GM18951 (cell line): ENCODE measurements around the gene RASD2.
"Not testable (repeated sequence)": the region's sequence is repeated elsewhere in the genome, so short reads cannot be mapped to it uniquely, and the experiment has no call there.

Experiments
- POLR2A ChIP-seq: IDR thresholded peaks from 4 replicates; pipeline ENCODE4 v1.6.1; 2011; ENCODE audit warnings: mild to moderate bottlenecking; ENCODE audit not compliant: insufficient read length, insufficient read depth; ENCODE audit errors: extremely low read depth
- in situ Hi-C: fragments of 300-500 bp; cut with MboI; formaldehyde crosslinking; loops from one replicate; pipeline ENCODE4 v1.12.0; 2022; ENCODE audit warnings: low sequenced_read_pairs, mixed read lengths, inconsistent platforms; ENCODE audit not compliant: unreplicated experiment

The RASD2 gene

GRCh38 chr22:35540595-35541253, at the start of gene RASD2:
Gene RASD2 (plus strand): TSS chr22:35540831. CDS start chr22:35546810, 5,979 bp downstream.
- no peak for TF ChIP-seq POLR2A
- in situ Hi-C loops = no loop called here

DNA sequence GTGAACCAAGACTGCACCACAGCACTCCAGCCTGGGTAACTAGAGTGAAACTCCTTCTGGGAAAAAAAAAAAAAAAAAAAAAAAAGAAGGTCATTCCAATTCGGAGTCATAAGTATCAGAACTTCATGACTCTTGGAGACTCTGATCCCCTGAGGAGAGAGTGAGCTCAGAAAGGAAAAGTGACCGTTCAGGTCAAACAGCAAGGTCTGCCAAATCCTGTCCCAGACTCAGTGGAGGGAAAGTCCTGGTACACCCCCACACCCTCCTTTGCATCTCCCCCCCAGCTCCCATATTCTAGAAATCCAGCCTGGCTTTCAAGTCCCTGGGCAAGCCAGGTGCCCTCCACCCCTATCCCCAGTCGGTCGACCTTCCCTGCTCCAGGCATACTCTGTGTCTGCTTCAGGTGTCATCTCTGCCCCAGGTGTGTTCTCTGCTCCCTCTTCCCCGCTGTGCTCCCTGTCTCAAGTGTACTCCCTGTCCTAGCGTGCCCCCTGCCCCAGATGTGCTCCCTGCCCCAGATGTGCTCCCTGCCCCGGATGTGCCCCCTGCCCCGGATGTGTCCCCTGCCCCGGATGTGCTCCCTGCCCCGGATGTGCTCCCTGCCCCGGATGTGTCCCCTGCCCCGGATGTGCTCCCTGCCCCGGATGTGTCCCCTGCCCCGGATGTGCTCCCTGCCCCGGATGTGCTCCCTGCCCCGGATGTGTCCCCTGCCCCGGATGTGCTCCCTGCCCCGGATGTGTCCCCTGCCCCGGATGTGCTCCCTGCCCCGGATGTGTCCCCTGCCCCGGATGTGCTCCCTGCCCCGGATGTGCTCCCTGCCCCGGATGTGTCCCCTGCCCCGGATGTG, 49.3 kb upstream of the RASD2 start:
- in situ Hi-C loops = not testable (repeated sequence)

DNA sequence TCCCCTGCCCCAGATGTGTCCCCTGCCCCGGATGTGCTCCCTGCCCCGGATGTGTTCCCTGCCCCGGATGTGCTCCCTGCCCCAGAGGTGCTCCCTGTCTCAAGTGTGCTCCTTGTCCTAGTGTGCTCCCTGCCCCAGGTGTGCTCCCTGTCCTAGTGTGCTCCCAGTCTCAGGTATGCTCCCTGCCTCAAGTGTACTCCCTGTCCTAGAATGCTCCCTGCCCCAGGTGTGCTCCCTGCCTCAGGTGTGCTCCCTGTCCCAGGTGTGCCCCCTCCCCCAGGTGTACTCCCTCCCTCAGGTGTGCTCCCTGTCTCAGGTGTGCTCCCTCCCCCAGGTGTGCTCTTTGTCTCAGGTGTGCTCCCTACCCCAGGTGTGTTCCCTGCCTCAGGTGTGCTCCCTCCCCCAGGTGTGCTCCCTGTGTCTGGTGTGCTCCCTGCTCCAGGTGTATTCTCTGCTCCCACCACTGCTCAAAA, 48.7 kb upstream of the RASD2 start:
- TF ChIP-seq POLR2A = no peak
- in situ Hi-C loops = no loop called here

DNA sequence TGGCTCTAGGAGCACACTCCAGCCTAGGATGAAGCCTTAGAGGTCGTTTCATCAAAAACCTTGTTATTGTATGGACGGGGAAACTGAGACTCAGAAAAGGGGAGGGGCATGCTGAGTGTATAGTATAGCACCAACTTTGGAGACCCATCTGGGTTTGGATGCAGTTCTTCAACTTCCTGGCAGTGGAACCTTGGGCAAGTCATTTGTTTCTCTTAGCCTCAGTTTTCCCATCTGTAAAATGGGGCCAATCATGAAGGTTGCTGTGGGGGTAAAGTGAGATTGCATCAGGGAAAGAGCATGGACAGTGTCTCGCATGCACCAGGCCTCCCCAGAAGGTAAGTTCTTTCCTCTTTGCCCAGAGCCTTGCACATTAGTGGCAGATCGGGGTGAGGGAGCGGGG, 47.6 kb upstream of the RASD2 start:
- no peak for TF ChIP-seq POLR2A
- in situ Hi-C loops = no loop called here

GRCh38 chr22:35495711-35496110, 44.9 kb upstream of the RASD2 start:
- in situ Hi-C loops = not testable (repeated sequence)

GRCh38 chr22:35496768-35497312, 43.8 kb upstream of the RASD2 start:
- TF ChIP-seq POLR2A = no peak
- in situ Hi-C loops = no loop called here

DNA sequence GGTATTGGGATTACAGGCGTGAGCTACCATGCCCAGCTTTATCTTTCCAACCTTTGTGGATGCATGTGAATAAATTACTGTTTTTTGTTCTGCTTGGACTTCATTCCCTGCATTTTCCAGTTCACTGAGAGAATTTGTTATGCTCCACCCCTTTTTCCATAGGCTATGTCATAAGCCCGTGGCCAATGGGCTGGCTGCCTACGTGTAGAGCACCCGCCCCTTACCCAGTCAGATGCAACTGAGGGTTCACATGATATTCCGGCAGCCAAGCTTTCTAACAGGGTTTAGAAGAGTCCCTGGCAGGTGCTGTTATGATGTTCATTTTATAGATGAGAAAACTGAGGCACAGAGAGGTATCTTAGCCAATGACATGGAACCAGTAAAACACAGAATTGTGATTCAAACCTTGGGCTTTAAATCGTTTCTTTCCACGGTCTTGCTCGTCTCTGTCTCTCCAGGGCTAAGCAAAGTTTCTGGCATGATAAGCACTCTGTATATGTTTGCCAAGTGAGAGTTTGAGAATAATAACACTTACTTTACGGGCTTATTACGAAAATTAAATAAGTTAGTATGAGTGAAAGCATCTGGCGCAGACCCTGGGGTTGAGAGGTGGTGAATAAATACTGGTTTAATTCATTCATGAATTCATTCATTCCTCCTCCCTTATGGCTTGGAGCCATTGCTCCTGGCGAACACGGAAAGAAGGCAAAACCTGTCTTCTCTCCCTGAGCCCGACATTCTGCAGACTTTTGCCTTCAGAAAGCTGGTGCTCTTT, 42.4 kb upstream of the RASD2 start:
- in situ Hi-C loops = no loop called here
- no peak for TF ChIP-seq POLR2A

GRCh38 chr22:35502836-35503235, 37.8 kb upstream of the RASD2 start:
- in situ Hi-C loops = no loop called here

DNA sequence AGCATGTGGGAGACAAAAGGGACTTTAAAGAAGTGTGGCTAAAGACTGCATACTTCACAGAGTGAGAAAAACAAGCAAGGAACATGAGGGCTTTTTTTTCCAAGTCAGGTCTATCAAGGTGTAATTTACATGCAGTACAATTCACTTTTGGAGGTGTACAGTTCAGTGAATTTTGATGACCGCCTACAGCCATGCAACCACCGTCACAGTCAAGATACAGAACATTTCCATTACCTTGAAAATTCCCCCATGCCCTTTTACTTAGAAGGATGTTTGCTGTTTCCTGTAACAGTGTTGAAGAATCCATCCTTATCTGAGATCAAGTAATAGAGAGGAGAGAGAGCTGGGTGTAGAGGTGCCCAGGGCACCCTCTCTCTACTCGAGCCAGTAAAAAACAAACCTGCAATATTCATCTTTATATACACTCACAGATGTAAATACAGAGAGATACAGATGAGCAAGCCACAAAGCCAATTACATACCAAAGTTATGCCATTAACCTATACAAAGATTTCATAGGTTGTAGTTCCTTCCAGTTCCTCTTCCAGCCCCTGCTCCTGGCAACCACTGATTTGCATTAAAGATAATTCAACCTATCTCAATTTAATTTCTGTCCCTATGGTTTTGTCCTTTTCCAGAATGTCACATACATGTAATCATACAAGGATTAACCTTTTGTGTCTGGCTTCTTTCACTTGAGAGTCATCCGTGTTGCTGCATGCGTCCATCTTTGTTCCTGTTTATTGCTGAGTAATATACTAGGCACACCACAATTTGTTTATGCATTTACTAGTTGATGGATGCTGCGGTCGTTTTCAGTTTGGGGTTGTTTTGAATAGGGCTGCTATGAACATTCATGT, 35.0 kb upstream of the RASD2 start:
- no peak for TF ChIP-seq POLR2A
- in situ Hi-C loops = no loop called here

More at GRCh38 chr22:35502836-35503235, 37.8 kb upstream of the RASD2 start:
- no peak for TF ChIP-seq POLR2A

GRCh38 chr22:35506259-35506570, 34.4 kb upstream of the RASD2 start:
- no peak for TF ChIP-seq POLR2A

DNA sequence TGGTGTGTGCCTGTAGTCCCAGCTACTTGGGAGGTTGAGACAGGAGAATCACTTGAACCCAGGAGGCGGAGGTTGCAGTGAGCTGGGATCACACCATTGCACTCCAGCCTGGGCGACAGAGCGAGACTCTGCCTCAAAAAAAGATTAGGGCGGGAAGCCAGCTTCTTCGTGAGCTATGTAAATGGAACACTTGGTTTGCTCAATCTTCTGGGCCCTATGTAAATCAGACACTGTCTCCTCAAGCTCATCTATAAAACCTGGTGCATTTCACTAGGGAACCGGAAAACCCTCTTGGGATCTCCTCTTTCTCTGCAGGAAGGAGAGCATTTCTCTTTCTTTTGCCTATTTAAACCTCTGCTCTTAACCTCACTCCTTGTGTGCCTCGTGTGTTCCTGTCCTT, 32.8 kb upstream of the RASD2 start:
- in situ Hi-C loops = not testable (repeated sequence)

More at GRCh38 chr22:35506259-35506570, 34.4 kb upstream of the RASD2 start:
- in situ Hi-C loops = no loop called here

GRCh38 chr22:35509451-35509850, 31.2 kb upstream of the RASD2 start:
- TF ChIP-seq POLR2A = no peak
- in situ Hi-C loops = no loop called here

- in situ Hi-C loops = no loop called here
- no peak for TF ChIP-seq POLR2A
Measured at GRCh38 chr22:35509960-35510359, 30.7 kb upstream of the RASD2 start.

- in situ Hi-C loops = no loop called here
- TF ChIP-seq POLR2A = no peak
Measured at GRCh38 chr22:35510481-35510934, 30.1 kb upstream of the RASD2 start.
